Stomach (tissue), 9 donors: ENCODE measurements around the gene TGM2. TPM values are rescaled to one million over a fixed set of nuclear protein-coding genes. Genes with fewer than 3 reads are reported as not detected.

Experiments used
- DNase-seq, 2 donors: peaks; one replicate each; pipeline versions ENCODE4 v3.0.0 to v3.0.0-alpha.2; 2013 to 2019
- H3K27ac ChIP-seq, 5 donors: fragments of 200-600 bp in 4 of 5; sonication (generic) in 4 of 5; one replicate each; pipeline ENCODE4 v1.5.1; 2013 to 2019; ENCODE audit warnings: mild to moderate bottlenecking in 1 of 5, moderate library complexity in 1 of 5
- H3K27me3 ChIP-seq, 3 donors: fragments of 200-600 bp; sonication (generic); one replicate each; pipeline ENCODE4 v1.5.1; 2017 to 2019; ENCODE audit warnings: mixed run types in 1 of 3
- H3K36me3 ChIP-seq, 4 donors: fragments of 200-600 bp; sonication (generic); 1 replicate in 3 of 4; 2 replicates in 1 of 4; pipeline ENCODE4 v1.5.1; 2016 to 2019
- H3K4me1 ChIP-seq, 4 donors: fragments of 200-600 bp; sonication (generic); one replicate each; pipeline ENCODE4 v1.5.1; 2016 to 2019
- H3K4me3 ChIP-seq, 4 donors: fragments of 200-600 bp; sonication (generic) in 3 of 4; one replicate each; pipeline ENCODE4 v1.5.1; 2016 to 2019; ENCODE audit warnings: mild to moderate bottlenecking in 1 of 4
- H3K9me3 ChIP-seq, 4 donors: fragments of 200-600 bp; sonication (generic); one replicate each; pipeline ENCODE4 v1.5.1; 2016 to 2019
- EP300 ChIP-seq: sonication (generic); formaldehyde crosslinking; IDR thresholded peaks from one replicate; pipeline ENCODE4 v1.6.1; 2017; ENCODE audit warnings: antibody characterized with exemption
- POLR2A ChIP-seq, 4 donors: fragments of 450-650 bp; IDR thresholded peaks; one replicate each; pipeline ENCODE4 v1.6.1; 2016; ENCODE audit warnings: antibody characterized with exemption in 4 of 4, control low read depth in 2 of 4, mild to moderate bottlenecking in 1 of 4, moderate library complexity in 1 of 4
- POLR2AphosphoS5 ChIP-seq, 3 donors: sonication (generic); formaldehyde crosslinking; IDR thresholded peaks; one replicate each; pipeline ENCODE4 v1.6.1; 2016; ENCODE audit warnings: antibody characterized with exemption in 3 of 3
- WGBS, 5 donors: extraction: QIAGEN DNeasy Blood & Tissue Kit in 3 of 5; methylation state at CpG; one replicate each; pipeline versions ENCODE4 v1.1.5 to v1.1.7; 2013 to 2018; 5-methylcytosine and 5-hydroxymethylcytosine counted together
- intact Hi-C: fragments of 100-400 bp; cut with DNase I; formaldehyde crosslinking; loops from one replicate; pipeline ENCODE4 v1.15.1; 2023; ENCODE audit warnings: low total_unique reads
- polyA plus RNA-seq, 3 donors: library from polyadenylated mRNA; stranded (reverse); fragments of 200-250 nt; gene quantifications; one replicate each; pipeline ENCODE4 v1.2.3, GENCODE V29; 2013
- total RNA-seq, 5 donors: library from RNA; depleted of rRNA; stranded (reverse); fragments of >200 nt; gene quantifications; one replicate each; pipeline versions ENCODE4 v1.1.0 to v1.2.3, GENCODE V29; 2014 to 2016
- TF ChIP-seq, protein P1 (sequence below), 7 experiments: fragments of 450-650 bp in 4 of 7; fragments of 200-600 bp in 3 of 7; sonication (generic) in 3 of 7; IDR thresholded peaks; one replicate each; pipeline ENCODE4 v1.5.1; 2016 to 2019; ENCODE audit warnings: antibody characterized with exemption in 7 of 7, control low read depth in 2 of 7, mild to moderate bottlenecking in 1 of 7
- donor health status: healthy with polysubstance abuse.
- donor health status: Bipolar disorder and iron deficiency.
- donor health status: healthy.

The TGM2 gene
- total and polyA plus RNA-seq, 8 donors, result 16.2 to 195 (median 33.3) TPM

DNA sequence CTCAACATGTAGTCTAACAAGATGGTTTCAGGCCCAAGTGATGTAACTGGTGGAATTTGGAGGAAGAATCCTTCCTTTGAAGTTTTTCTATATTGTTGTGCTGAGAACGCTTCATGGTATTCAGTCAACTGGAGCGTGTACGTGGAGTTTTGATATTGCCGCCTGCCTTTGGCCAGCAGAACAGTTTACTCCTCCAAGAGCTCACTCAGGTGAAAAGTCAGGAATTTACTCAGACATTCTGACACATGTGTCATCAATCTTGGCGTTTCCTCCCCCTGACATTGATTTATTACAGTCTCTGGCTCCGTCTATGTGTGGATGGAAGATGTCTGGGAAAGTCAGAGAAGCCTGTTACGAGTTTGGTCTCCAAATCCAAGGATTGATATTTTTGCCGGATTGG lies 19.0 kb upstream of the TGM2 start:
- WGBS, 5 donors, result 40 to 55% (median 50%) methylated on average over 8 of the region's 8 CpGs
- Histone ChIP-seq H3K27me3 (peaks cover 0 to 10% (median 0%) of the 10 kb centered on the region in 3 donors), H3K4me1 (peaks cover 0 to 10% (median 0%) of the 10 kb centered on the region in 4 donors), H3K36me3 (no peaks in the 10 kb centered on the region), H3K4me3 (no peak overlapping the region), H3K27ac (no peak overlapping the region), H3K9me3 (no peaks in the 10 kb centered on the region)
- TF ChIP-seq EP300 (no peak), POLR2AphosphoS5 (IDR thresholded peaks at IDR 0.05) (no peak), POLR2A (IDR thresholded peaks at IDR 0.05) (no peak)
- TF ChIP-seq, protein P1, sequence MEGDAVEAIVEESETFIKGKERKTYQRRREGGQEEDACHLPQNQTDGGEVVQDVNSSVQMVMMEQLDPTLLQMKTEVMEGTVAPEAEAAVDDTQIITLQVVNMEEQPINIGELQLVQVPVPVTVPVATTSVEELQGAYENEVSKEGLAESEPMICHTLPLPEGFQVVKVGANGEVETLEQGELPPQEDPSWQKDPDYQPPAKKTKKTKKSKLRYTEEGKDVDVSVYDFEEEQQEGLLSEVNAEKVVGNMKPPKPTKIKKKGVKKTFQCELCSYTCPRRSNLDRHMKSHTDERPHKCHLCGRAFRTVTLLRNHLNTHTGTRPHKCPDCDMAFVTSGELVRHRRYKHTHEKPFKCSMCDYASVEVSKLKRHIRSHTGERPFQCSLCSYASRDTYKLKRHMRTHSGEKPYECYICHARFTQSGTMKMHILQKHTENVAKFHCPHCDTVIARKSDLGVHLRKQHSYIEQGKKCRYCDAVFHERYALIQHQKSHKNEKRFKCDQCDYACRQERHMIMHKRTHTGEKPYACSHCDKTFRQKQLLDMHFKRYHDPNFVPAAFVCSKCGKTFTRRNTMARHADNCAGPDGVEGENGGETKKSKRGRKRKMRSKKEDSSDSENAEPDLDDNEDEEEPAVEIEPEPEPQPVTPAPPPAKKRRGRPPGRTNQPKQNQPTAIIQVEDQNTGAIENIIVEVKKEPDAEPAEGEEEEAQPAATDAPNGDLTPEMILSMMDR (IDR thresholded peaks at IDR 0.05), result no peak
- no peak for DNase-seq
- intact Hi-C loops, result no loop called here

DNA sequence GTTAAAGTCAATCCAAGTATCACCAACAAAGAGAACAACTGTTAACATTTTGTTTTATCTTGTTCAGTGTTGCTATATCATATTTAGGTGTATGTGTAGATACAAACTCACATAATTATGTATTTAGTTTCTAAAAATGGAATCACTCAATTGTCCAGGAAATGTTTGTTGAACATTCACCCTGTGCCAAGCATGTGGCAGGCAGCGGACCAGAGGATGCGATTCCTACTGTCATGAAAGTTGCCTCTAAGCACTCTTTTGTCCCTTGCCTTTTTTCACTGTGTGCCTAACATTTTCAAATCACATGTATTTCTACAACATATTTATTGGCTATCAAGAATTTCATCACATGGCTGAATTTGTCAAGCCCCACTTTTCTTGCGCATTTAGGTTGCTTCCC lies 16.9 kb upstream of the TGM2 start:
- no peak for DNase-seq
- H3K4me1 ChIP-seq, result peaks cover 0 to 4% (median 0%) of the 10 kb centered on the region in 4 donors
- no peaks in the 10 kb centered on the region for H3K9me3 ChIP-seq
- TF ChIP-seq EP300, result no peak
- TF ChIP-seq, protein P1 (IDR thresholded peaks at IDR 0.05), result no peak
- TF ChIP-seq POLR2A (IDR thresholded peaks at IDR 0.05), result no peak
- TF ChIP-seq POLR2AphosphoS5 (IDR thresholded peaks at IDR 0.05), result no peak
- WGBS, 5 donors, result 92 to 99% (median 95%) methylated on average over 3 of the region's 3 CpGs
- H3K27me3 ChIP-seq, result peaks cover 0 to 9% (median 0%) of the 10 kb centered on the region in 3 donors
- no peak overlapping the region for H3K4me3 ChIP-seq
- intact Hi-C loops, result no loop called here
- H3K36me3 ChIP-seq, result no peaks in the 10 kb centered on the region
- H3K27ac ChIP-seq, result no peak overlapping the region

DNA sequence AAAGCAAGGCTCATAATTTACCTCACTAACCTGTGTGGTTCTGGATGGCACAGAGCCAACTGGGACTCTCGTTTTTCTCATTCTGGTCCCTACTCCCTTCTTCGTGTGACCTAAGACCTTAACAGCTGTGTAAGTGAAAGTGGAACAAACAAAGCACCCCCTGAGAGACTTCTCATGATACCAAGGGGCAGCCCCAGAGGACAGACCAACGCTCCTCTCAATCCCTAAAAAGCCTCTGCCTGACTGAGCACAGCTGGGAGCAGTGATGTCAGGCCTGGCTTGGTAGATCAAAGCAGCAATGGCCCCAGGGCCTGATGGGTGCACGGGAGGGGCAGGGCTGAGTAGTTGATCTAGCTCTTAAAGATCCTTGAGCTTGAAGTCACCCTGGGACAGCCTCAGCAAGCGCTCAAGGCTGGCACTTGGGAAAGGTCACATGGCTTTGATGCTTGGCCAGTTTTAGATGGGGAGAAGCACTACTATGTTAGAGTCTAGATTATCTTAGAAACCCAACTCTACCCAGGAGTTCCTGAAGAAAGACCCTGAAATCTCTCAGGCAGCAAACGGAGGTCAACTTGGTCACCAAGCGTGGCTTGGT lies 16.2 kb upstream of the TGM2 start:
- no peak overlapping the region for H3K4me3 ChIP-seq
- TF ChIP-seq POLR2A (IDR thresholded peaks at IDR 0.05) (no peak), EP300 (no peak), POLR2AphosphoS5 (IDR thresholded peaks at IDR 0.05) (no peak)
- TF ChIP-seq, protein P1 (IDR thresholded peaks at IDR 0.05), result no peak

DNA sequence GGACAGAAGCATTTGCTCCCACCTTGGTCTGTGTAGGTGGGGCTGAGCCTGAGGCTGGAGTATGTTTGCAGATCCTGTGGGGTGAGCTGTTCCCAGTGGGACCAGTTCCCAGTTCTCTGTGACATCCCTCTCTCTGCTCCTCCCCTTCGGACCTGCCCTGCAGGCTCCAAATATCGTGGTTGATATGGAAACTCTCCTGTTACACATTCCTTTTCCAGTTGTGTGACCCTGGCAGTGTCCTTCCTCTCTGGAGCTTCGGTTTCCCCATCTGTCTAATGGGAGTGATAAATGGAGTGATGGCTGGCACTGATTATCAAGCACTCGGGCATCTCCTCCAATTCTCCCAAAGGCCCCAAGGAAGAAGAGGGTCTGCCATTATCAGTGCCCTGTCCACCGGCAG lies 15.7 kb upstream of the TGM2 start:
- H3K4me3 ChIP-seq, result no peak overlapping the region
- TF ChIP-seq, protein P1 (IDR thresholded peaks at IDR 0.05), result no peak
- TF ChIP-seq POLR2AphosphoS5 (IDR thresholded peaks at IDR 0.05) (no peak), POLR2A (IDR thresholded peaks at IDR 0.05) (no peak), EP300 (no peak)
- no peak for DNase-seq
- no peak overlapping the region for H3K27ac ChIP-seq
- no peaks in the 10 kb centered on the region for H3K36me3 ChIP-seq
- no peaks in the 10 kb centered on the region for H3K4me1 ChIP-seq
- H3K27me3 ChIP-seq, result peaks cover 0 to 6% (median 0%) of the 10 kb centered on the region in 3 donors
- intact Hi-C loops, result no loop called here
- no peaks in the 10 kb centered on the region for H3K9me3 ChIP-seq
- WGBS, 5 donors, result 61 to 80% (median 67%) methylated on average over 5 of the region's 5 CpGs

More for the DNA sequence above, 16.2 kb upstream of the TGM2 start:
- H3K36me3 ChIP-seq, result no peaks in the 10 kb centered on the region
- no peaks in the 10 kb centered on the region for H3K4me1 ChIP-seq
- no peak for DNase-seq
- H3K9me3 ChIP-seq, result no peaks in the 10 kb centered on the region
- H3K27ac ChIP-seq, result no peak overlapping the region
- WGBS, 5 donors, result 69 to 85% (median 76%) methylated on average over 7 of the region's 7 CpGs
- peaks cover 0 to 6% (median 0%) of the 10 kb centered on the region in 3 donors for H3K27me3 ChIP-seq
- intact Hi-C loops, result no loop called here
